IMR-90 (cell line): ENCODE measurements around the gene PRAMEF12. TPM values are rescaled to one million over a fixed set of nuclear protein-coding genes. Genes with fewer than 3 reads are reported as not detected.
"Not testable (repeated sequence)": the region's sequence is repeated elsewhere in the genome, so short reads cannot be mapped to it uniquely, and the experiment has no call there.

ENCODE experiments used
- ATAC-seq: fragments of 200-7000 bp; cut with Tn5 transposase; 2 replicates; pipeline ENCODE4 v1.9.1; 2020; ENCODE audit warnings: low read depth, mild to moderate bottlenecking, moderate library complexity
- BruUV-seq: library from RNA; stranded (reverse); fragments of 400-500 nt; replicated peaks from 2 replicates; lab custom pipeline; 2021; lab: Mats Ljungman, UMichigan
- CTCF ChIA-PET: fragments of 300-600 bp; formaldehyde crosslinking; extraction: SDS; loops from one replicate; lab custom pipeline; 2021; ENCODE audit warnings: antibody characterized with exemption; lab: Yijun Ruan, JAX
- POLR2A ChIA-PET: fragments of 300-600 bp; sonication (Branson Sonifier 250); formaldehyde crosslinking; loops from one replicate; lab custom pipeline; 2022; ENCODE audit warnings: antibody characterized with exemption; ENCODE audit not compliant: unreplicated experiment; lab: Charles Lee
- DNase-seq: peaks from one replicate; pipeline ENCODE4 v3.0.0; 2013
- H2AFZ ChIP-seq: replicated peaks from 2 replicates; pipeline ENCODE3; 2013; ENCODE audit warnings: low read length, mild to moderate bottlenecking; ENCODE audit not compliant: poor library complexity
- H2AK5ac ChIP-seq: 2 replicates; pipeline ENCODE4 v1.6.1; 2013; ENCODE audit warnings: low read depth, low read length, inconsistent platforms
- H2AK9ac ChIP-seq: replicated peaks from 2 replicates; pipeline ENCODE3; 2013; ENCODE audit warnings: mild to moderate bottlenecking, low read depth, low read length, moderate library complexity; ENCODE audit not compliant: poor library complexity
- H2BK120ac ChIP-seq: 2 replicates; pipeline ENCODE4 v1.6.1; 2013; ENCODE audit warnings: low read depth, low read length, inconsistent platforms
- H2BK15ac ChIP-seq: 3 replicates; pipeline ENCODE4 v1.6.1; 2013; ENCODE audit warnings: low read depth, low read length, inconsistent platforms
- H2BK20ac ChIP-seq: 2 replicates; pipeline ENCODE4 v1.6.1; 2013; ENCODE audit warnings: low read depth, mild to moderate bottlenecking, inconsistent platforms, low read length, moderate library complexity
- H2BK5ac ChIP-seq: 2 replicates; pipeline ENCODE4 v1.6.1; 2013; ENCODE audit warnings: mild to moderate bottlenecking, low read depth, low read length, inconsistent platforms; ENCODE audit not compliant: poor library complexity, severe bottlenecking
- H3K14ac ChIP-seq: replicated peaks from 2 replicates; pipeline ENCODE4 v1.6.1; 2013; ENCODE audit warnings: low read depth, low read length, inconsistent platforms
- H3K18ac ChIP-seq: 2 replicates; pipeline ENCODE4 v1.6.1; 2013; ENCODE audit warnings: low read depth, low read length, control low read depth
- H3K23ac ChIP-seq: 2 replicates; pipeline ENCODE4 v1.6.1; 2013; ENCODE audit warnings: low read depth, low read length, inconsistent platforms
- H3K27ac ChIP-seq: 2 replicates; pipeline ENCODE4 v1.5.1; 2013; ENCODE audit warnings: mild to moderate bottlenecking, control low read depth, low read length; ENCODE audit not compliant: insufficient read depth
- H3K27me3 ChIP-seq: 2 replicates; pipeline ENCODE4 v1.6.1; 2013; ENCODE audit warnings: low read length; ENCODE audit not compliant: control insufficient read depth, insufficient read depth
- H3K36me3 ChIP-seq: 2 replicates; pipeline ENCODE4 v1.6.1; 2013; ENCODE audit warnings: low read length, mixed read lengths; ENCODE audit not compliant: control insufficient read depth, insufficient read depth
- H3K4ac ChIP-seq: 2 replicates; pipeline ENCODE4 v1.6.1; 2013; ENCODE audit warnings: low read depth, low read length, inconsistent platforms
- H3K4me1 ChIP-seq: 2 replicates; pipeline ENCODE4 v1.6.1; 2013; ENCODE audit warnings: low read length, mixed read lengths; ENCODE audit not compliant: control insufficient read depth, insufficient read depth
- H3K4me2 ChIP-seq: 2 replicates; pipeline ENCODE4 v1.6.1; 2013; ENCODE audit warnings: low read depth, mild to moderate bottlenecking, control low read depth, low read length, moderate library complexity
- H3K4me3 ChIP-seq: 2 replicates; pipeline ENCODE4 v1.5.1; 2013; ENCODE audit warnings: low read depth, mild to moderate bottlenecking, control low read depth, low read length, moderate library complexity; ENCODE audit not compliant: insufficient read depth
- H3K56ac ChIP-seq: 2 replicates; pipeline ENCODE4 v1.6.1; 2013; ENCODE audit warnings: low read length, inconsistent platforms; ENCODE audit not compliant: insufficient read depth; ENCODE audit errors: extremely low read depth
- H3K79me1 ChIP-seq, 2 experiments: 2 replicates each; pipeline ENCODE4 v1.6.1; 2013; ENCODE audit warnings: low read length in 2 of 2, inconsistent platforms in 1 of 2, low read depth in 1 of 2
- H3K9ac ChIP-seq: 2 replicates; pipeline ENCODE4 v1.6.1; 2013; ENCODE audit warnings: low read depth, low read length, control low read depth
- H3K9me1 ChIP-seq: 2 replicates; pipeline ENCODE4 v1.6.1; 2013; ENCODE audit warnings: low read length, inconsistent platforms; ENCODE audit not compliant: insufficient read depth
- H3K9me3 ChIP-seq: 2 replicates; pipeline ENCODE4 v1.6.1; 2013; ENCODE audit warnings: low read length; ENCODE audit not compliant: control insufficient read depth, insufficient read depth
- H4K20me1 ChIP-seq: 2 replicates; pipeline ENCODE4 v1.6.1; 2013; ENCODE audit warnings: low read length, inconsistent platforms; ENCODE audit not compliant: insufficient read depth
- H4K5ac ChIP-seq: 2 replicates; pipeline ENCODE4 v1.6.1; 2013; ENCODE audit warnings: mild to moderate bottlenecking, low read depth, low read length, control low read depth
- H4K8ac ChIP-seq, 2 experiments: 2 replicates each; pipeline ENCODE4 v1.6.1; 2013; ENCODE audit warnings: low read depth in 2 of 2, low read length in 2 of 2, control low read depth in 1 of 2, inconsistent platforms in 1 of 2
- H4K91ac ChIP-seq: 2 replicates; pipeline ENCODE4 v1.6.1; 2013; ENCODE audit warnings: low read depth, low read length, inconsistent platforms; ENCODE audit not compliant: insufficient read depth
- WGBS, 2 experiments: methylation state at CpG; one replicate each; pipeline versions ENCODE4 v1.1.5 to v1.1.7; 2013; ENCODE audit warnings: missing lambda C conversion rate in 2 of 2; ENCODE audit not compliant: insufficient read length in 1 of 2; ENCODE audit errors: extremely low coverage in 2 of 2; 5-methylcytosine and 5-hydroxymethylcytosine counted together
- dilution Hi-C: fragments of 300-500 bp; cut with HindIII; formaldehyde crosslinking; loops from one replicate; pipeline ENCODE4 v1.14.3; 2018; ENCODE audit warnings: low sequenced_read_pairs; ENCODE audit not compliant: unreplicated experiment
- in situ Hi-C: fragments of 300-500 bp; cut with MboI; formaldehyde crosslinking; loops from 3 replicates; pipeline ENCODE4 v1.14.3; 2019; ENCODE audit warnings: low sequenced_read_pairs, inconsistent platforms, mixed read lengths
- intact Hi-C: fragments of 100-400 bp; cut with micrococcal nuclease; formaldehyde crosslinking; loops from 2 replicates; pipeline ENCODE4 v1.10.0; 2022
- polyA plus RNA-seq, 3 experiments: library from polyadenylated mRNA; depleted of rRNA; stranded (reverse); fragments of >200 nt; gene quantifications; 2 replicates each; pipeline ENCODE4 v1.2.3, GENCODE V29; 2012; ENCODE audit warnings: low replicate concordance in 1 of 3
- total RNA-seq: library from RNA; depleted of rRNA; stranded (reverse); fragments of >200 nt; gene quantifications from 2 replicates; pipeline ENCODE4 v1.2.3, GENCODE V29; 2012

The PRAMEF12 gene
- total and polyA plus RNA-seq, 2 of the 4 experiments (the other 2 are of a cell fraction) = not detected

DNA sequence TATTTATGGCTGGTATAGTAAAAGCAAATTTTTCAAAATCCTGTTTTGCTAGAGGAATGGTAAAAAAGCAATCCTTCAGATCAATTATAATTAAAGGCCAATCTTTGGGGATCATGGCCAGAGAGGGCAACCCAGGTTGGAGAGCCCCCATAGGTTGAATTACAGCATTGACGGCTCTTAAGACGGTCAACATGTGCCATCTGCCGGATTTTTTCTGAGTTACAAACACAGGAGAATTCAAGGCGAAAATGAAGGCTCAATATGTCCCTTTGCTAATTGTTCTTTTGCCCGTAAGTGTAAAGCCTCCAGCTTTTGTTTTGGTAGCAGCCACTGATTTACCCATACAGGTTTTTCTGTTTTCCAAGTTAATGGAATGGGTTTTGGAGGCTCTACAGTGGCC lies 8.0 kb downstream of the PRAMEF12 start:
- H2AK9ac ChIP-seq, CTCF ChIA-PET, ATAC-seq, H2AK5ac ChIP-seq, H3K27ac ChIP-seq, H3K4me3 ChIP-seq, H2BK120ac ChIP-seq, H4K8ac ChIP-seq, H3K4me1 ChIP-seq, H3K4me2 ChIP-seq, H3K56ac ChIP-seq, H3K9ac ChIP-seq, H3K9me1 ChIP-seq, in situ Hi-C loops, H2BK5ac ChIP-seq, H3K14ac ChIP-seq, H2BK20ac ChIP-seq, H3K27me3 ChIP-seq, BruUV-seq, intact Hi-C loops, H4K5ac ChIP-seq, DNase-seq, H3K23ac ChIP-seq, H2BK15ac ChIP-seq, H3K18ac ChIP-seq, H3K4ac ChIP-seq, H2AFZ ChIP-seq, H4K91ac ChIP-seq, H4K20me1 ChIP-seq, H3K36me3 ChIP-seq, H3K79me1 ChIP-seq, POLR2A ChIA-PET, dilution Hi-C loops: not testable (repeated sequence)
- H3K9me3 ChIP-seq = peaks cover 12% of the 10 kb centered on the region; the same call in 1 of the 2 replicates
- WGBS, 2 experiments = no CpG with 5 or more reads among the region's 5 CpGs

DNA sequence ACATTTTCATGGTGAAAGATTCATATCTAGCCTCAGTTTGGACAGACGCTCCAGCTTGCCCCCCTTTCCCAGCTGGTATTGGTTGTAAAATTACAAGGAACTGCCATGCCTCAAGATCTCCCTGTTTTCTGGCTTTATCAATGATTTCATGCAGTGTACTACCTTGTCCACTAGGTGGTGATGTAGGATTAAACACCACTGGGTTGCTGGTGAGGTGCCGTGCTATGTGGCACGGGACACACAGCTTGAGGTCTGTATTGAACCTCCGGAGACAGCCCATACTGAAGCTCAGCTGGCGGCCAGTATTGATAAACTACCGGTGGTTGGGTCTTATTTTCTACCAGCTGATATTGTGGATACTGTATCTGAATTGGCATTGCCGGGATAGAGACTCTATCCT lies 10.2 kb downstream of the PRAMEF12 start:
- POLR2A ChIA-PET, H3K18ac ChIP-seq, H2BK120ac ChIP-seq, H2AK9ac ChIP-seq, H3K4me3 ChIP-seq, H3K4me2 ChIP-seq, H2AK5ac ChIP-seq, H3K9ac ChIP-seq, H3K27me3 ChIP-seq, dilution Hi-C loops, H4K91ac ChIP-seq, H2BK20ac ChIP-seq, H4K20me1 ChIP-seq, ATAC-seq, H2AFZ ChIP-seq, H3K23ac ChIP-seq, CTCF ChIA-PET, H4K5ac ChIP-seq, intact Hi-C loops, DNase-seq, H2BK5ac ChIP-seq, H2BK15ac ChIP-seq, H3K14ac ChIP-seq, H3K27ac ChIP-seq, in situ Hi-C loops, BruUV-seq, H3K9me3 ChIP-seq, H3K36me3 ChIP-seq, H3K4ac ChIP-seq, H4K8ac ChIP-seq, H3K79me1 ChIP-seq, H3K9me1 ChIP-seq, H3K56ac ChIP-seq, H3K4me1 ChIP-seq: not testable (repeated sequence)
- no CpG with 5 or more reads among the region's 7 CpGs for WGBS, 2 experiments
